BLaER1 treated with 17β-estradiol and CSF1 and Interleukin-3, amounts not matched to agents 10 nM and 100 nM (cell line): ENCODE data around the gene STAT6.

Experiments
- H3K27ac ChIP-seq, 11 experiments: shearing (Covaris generic); formaldehyde crosslinking; 2 replicates each; pipeline ENCODE4 v1.8.1; 2022
- H3K27me3 ChIP-seq, 11 experiments: shearing (Covaris generic); formaldehyde crosslinking; 2 replicates each; pipeline ENCODE4 v1.8.1; 2022
- H3K36me3 ChIP-seq, 11 experiments: shearing (Covaris generic); formaldehyde crosslinking; 2 replicates each; pipeline ENCODE4 v1.8.1; 2022
- H3K4me1 ChIP-seq, 10 experiments: shearing (Covaris generic); formaldehyde crosslinking; 2 replicates each; pipeline ENCODE4 v1.8.1; 2022
- H3K4me2 ChIP-seq, 11 experiments: shearing (Covaris generic); formaldehyde crosslinking; 2 replicates each; pipeline ENCODE4 v1.8.1; 2022
- H3K4me3 ChIP-seq, 10 experiments: shearing (Covaris generic); formaldehyde crosslinking; 2 replicates each; pipeline ENCODE4 v1.8.1; 2022
- H3K9ac ChIP-seq, 11 experiments: shearing (Covaris generic); formaldehyde crosslinking; 2 replicates each; pipeline ENCODE4 v1.8.1; 2022
- H3K9me3 ChIP-seq, 11 experiments: shearing (Covaris generic); formaldehyde crosslinking; replicated peaks in 1 of 11; 2 replicates each; pipeline ENCODE4 v1.8.1; 2022
- H4K20me1 ChIP-seq, 11 experiments: shearing (Covaris generic); formaldehyde crosslinking; 2 replicates each; pipeline ENCODE4 v1.8.1; 2022
- Cebpa-rat ChIP-seq, 11 experiments: shearing (Covaris generic); IDR thresholded peaks; 2 replicates each; pipeline ENCODE4 v1.8.1; 2022

STAT6 gene

DNA sequence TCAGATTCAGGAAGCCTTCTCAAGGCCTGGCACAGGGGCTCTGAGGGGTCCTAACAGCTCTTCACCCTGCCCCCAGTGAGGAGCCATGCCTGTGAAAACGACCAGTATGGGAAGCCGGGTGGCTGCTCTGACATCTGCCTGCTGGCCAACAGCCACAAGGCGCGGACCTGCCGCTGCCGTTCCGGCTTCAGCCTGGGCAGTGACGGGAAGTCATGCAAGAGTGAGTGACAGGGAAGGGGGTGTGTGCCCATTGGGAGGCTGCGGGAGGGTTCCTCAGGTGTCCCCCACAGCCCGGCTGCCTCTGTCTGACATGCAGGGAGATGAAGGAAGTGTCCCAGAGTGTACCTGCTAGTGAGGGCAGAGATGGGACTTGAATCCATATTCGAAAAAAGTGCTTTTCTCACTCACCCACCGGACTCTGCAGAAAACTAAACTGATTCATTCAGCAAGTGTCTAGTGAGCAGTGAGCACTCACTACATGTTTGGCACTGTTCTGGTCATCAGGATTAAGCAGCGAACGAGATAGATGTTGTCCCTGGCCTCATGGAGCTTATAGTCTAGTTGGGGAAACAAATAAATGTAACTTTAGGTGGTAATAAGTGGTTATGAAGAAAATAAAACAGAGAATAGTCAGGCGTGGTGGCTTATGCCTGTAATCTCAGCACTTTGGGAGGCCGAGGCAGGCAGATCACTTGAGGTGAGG, 45.7 kb upstream of the STAT6 start:
- TF ChIP-seq Cebpa-rat (IDR thresholded peaks at IDR 0.05) = no peak
- Histone ChIP-seq H3K4me1 (peaks cover 47 to 100% (median 97%) of the 10 kb centered on the region in 10 experiments), H3K4me3 (peak overlapping the region in 3 of 10 experiments; percentile 9 to 24 (median 22); a peak in 3 of 20 replicates), H4K20me1 (no peaks in the 10 kb centered on the region; a peak in 2 of 22 replicates), H3K9me3 (no peaks in the 10 kb centered on the region), H3K27ac (peak overlapping the region; percentile 18 to 85 (median 72); a peak in 19 of 22 replicates), H3K9ac (peak overlapping the region; percentile 24 to 69 (median 56); a peak in 18 of 22 replicates), H3K27me3 (no peaks in the 10 kb centered on the region), H3K4me2 (peak overlapping the region; percentile 79 to 98 (median 94)), H3K36me3 (peaks cover 13 to 92% (median 34%) of the 10 kb centered on the region in 11 experiments; a peak in 19 of 22 replicates)

DNA sequence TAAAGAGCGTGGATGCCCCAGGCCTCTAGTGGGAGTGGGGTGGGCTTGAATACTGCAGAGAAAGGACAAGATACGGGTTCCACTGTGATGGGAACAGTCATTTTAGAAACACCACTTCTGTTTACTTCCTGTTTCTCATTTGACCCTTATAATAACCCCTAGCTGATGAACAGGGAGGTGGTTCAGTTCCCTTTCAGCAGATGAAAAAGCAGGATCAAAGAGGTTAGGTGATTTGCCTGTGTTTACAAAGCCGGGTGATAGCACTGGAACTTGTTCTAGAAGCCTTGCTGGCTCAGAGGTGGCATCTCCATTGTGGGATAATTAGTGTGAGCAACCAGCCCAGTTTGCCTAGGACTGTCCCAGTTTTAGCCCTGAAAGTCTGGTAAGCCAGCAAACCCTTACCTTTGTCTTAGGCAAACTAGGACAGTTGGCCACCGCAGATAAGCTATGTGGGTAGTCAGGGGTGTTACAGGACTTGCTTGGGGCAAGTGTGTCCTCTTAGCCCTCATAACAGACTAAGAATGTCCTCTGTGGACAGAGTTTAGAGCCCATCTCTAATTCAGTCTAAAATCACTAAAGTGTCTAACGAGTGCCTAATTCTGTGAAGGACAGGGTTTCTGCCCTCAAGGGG, 43.8 kb upstream of the STAT6 start:
- no peaks in the 10 kb centered on the region for H3K27me3 ChIP-seq
- peak overlapping the region in 9 of 11 experiments; percentile 1 to 90 (median 61); a peak in 14 of 22 replicates for H3K27ac ChIP-seq
- H3K9me3 ChIP-seq = no peaks in the 10 kb centered on the region
- no peak for TF ChIP-seq Cebpa-rat (IDR thresholded peaks at IDR 0.05)
- H3K4me1 ChIP-seq = peaks cover 47 to 100% (median 100%) of the 10 kb centered on the region in 10 experiments
- peaks cover 0 to 92% (median 15%) of the 10 kb centered on the region in 11 experiments; a peak in 16 of 22 replicates for H3K36me3 ChIP-seq
- H4K20me1 ChIP-seq = no peaks in the 10 kb centered on the region; a peak in 1 of 22 replicates
- H3K9ac ChIP-seq = peak overlapping the region in 5 of 11 experiments; percentile 1 to 44 (median 15); a peak in 4 of 22 replicates
- H3K4me2 ChIP-seq = peak overlapping the region; percentile 22 to 98 (median 94); a peak in 18 of 22 replicates
- H3K4me3 ChIP-seq = 0 out of 20 replicates have a peak overlapping the region, but pooled peaks of 1 of the 10 experiments have one; percentile 10

DNA sequence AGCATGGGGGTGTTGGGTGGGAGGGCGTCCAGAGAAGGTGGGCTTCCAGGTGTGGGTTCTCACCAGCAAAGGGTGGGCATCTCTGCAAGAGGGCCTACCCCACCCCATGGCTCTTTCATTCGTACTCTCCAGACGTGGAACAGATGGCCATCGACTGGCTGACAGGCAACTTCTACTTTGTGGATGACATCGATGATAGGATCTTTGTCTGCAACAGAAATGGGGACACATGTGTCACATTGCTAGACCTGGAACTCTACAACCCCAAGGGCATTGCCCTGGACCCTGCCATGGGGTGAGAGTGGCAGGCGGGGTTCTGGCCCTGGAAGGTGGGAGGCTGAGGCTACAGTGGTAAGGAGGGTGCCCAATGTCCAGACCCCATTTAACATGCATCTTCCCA, 42.9 kb upstream of the STAT6 start:
- TF ChIP-seq Cebpa-rat (IDR thresholded peaks at IDR 0.05) = no peak
- peak overlapping the region in 8 of 11 experiments; percentile 19 to 90 (median 61); a peak in 11 of 22 replicates for H3K27ac ChIP-seq
- 0 out of 20 replicates have a peak overlapping the region, but pooled peaks of 1 of the 10 experiments have one; percentile 10 for H3K4me3 ChIP-seq
- H3K27me3 ChIP-seq = no peaks in the 10 kb centered on the region
- H4K20me1 ChIP-seq = no peaks in the 10 kb centered on the region; a peak in 1 of 22 replicates
- peak overlapping the region in 9 of 11 experiments; percentile 22 to 98 (median 96); a peak in 16 of 22 replicates for H3K4me2 ChIP-seq
- no peaks in the 10 kb centered on the region for H3K9me3 ChIP-seq
- H3K4me1 ChIP-seq = peaks cover 42 to 100% (median 100%) of the 10 kb centered on the region in 10 experiments
- peaks cover 0 to 92% (median 9%) of the 10 kb centered on the region in 11 experiments; a peak in 13 of 22 replicates for H3K36me3 ChIP-seq
- no peak overlapping the region; a peak in 1 of 22 replicates for H3K9ac ChIP-seq

DNA sequence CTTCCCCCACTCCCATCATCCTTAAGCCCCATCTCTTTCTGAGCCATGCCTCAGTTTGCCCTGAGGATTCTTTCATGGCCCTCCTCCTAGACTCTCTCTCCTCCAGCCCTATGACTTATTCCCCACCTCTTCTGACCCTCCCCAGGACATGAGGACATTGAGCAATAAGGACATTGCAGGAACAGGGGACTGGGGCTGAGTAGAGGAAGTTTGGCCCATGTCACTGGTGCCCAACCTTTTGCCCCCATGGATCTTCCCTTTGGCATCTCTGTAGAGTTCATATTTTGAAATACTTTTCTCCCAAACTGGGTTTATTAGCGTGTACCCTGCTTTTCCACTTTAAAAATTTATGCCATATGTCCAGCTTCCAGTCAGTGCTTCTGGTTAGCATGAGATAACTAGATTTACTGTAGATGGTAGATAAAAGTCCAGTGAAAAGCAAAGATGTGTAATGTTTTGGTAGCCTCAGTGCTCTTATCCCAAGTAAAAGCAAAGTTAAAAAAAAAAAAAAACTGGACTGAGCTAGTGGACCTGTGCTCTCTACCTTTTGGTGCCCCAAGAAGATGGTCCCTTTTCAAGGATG, 42.3 kb upstream of the STAT6 start:
- Histone ChIP-seq H3K4me3 (peak overlapping the region in 1 of 10 experiments; percentile 3; a peak in 1 of 20 replicates), H3K4me2 (peak overlapping the region in 7 of 11 experiments; percentile 41 to 98 (median 96); a peak in 13 of 22 replicates), H3K9ac (no peak overlapping the region; a peak in 1 of 22 replicates), H3K27ac (peak overlapping the region in 7 of 11 experiments; percentile 10 to 91 (median 82); a peak in 13 of 22 replicates), H3K36me3 (peaks cover 0 to 92% (median 9%) of the 10 kb centered on the region in 11 experiments; a peak in 13 of 22 replicates), H3K9me3 (no peaks in the 10 kb centered on the region), H3K27me3 (no peaks in the 10 kb centered on the region), H4K20me1 (no peaks in the 10 kb centered on the region; a peak in 2 of 22 replicates), H3K4me1 (peaks cover 42 to 100% (median 100%) of the 10 kb centered on the region in 10 experiments)
- TF ChIP-seq Cebpa-rat (IDR thresholded peaks at IDR 0.05) = no peak

DNA sequence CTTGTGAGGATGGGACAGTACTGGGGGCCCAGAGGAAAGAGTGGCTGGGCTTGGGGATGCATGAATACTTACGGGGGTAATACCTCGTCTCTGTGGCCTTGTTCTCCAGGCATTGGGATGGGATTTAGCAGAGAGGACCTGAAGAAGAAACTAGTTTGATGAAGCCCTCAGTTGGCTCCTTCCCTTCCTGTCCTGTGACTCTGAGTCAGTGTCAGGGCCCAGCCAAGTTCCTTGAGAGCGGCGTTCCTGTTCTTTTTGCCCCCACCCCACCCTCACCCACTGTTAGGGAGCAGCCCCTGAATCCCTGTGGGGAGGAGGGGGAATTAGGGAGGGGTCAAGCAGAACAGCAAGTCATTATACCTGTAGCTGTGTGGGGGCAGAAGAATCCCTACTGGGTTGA, 41.5 kb upstream of the STAT6 start:
- peak overlapping the region in 4 of 11 experiments; percentile 40 to 61 (median 49); a peak in 6 of 22 replicates for H3K9ac ChIP-seq
- H3K27ac ChIP-seq = peak overlapping the region in 9 of 11 experiments; percentile 34 to 91 (median 82); a peak in 18 of 22 replicates
- peaks cover 0 to 96% (median 9%) of the 10 kb centered on the region in 11 experiments; a peak in 13 of 22 replicates for H3K36me3 ChIP-seq
- H3K27me3 ChIP-seq = no peaks in the 10 kb centered on the region
- H3K9me3 ChIP-seq = no peaks in the 10 kb centered on the region
- no peak for TF ChIP-seq Cebpa-rat (IDR thresholded peaks at IDR 0.05)
- H3K4me1 ChIP-seq = peaks cover 42 to 100% (median 100%) of the 10 kb centered on the region in 10 experiments
- peaks cover 0 to under 1% (median 0%) of the 10 kb centered on the region in 11 experiments; a peak in 1 of 22 replicates for H4K20me1 ChIP-seq
- peak overlapping the region in 8 of 11 experiments; percentile 12 to 98 (median 96); a peak in 15 of 22 replicates for H3K4me2 ChIP-seq
- H3K4me3 ChIP-seq = no peak overlapping the region; a peak in 1 of 20 replicates

DNA sequence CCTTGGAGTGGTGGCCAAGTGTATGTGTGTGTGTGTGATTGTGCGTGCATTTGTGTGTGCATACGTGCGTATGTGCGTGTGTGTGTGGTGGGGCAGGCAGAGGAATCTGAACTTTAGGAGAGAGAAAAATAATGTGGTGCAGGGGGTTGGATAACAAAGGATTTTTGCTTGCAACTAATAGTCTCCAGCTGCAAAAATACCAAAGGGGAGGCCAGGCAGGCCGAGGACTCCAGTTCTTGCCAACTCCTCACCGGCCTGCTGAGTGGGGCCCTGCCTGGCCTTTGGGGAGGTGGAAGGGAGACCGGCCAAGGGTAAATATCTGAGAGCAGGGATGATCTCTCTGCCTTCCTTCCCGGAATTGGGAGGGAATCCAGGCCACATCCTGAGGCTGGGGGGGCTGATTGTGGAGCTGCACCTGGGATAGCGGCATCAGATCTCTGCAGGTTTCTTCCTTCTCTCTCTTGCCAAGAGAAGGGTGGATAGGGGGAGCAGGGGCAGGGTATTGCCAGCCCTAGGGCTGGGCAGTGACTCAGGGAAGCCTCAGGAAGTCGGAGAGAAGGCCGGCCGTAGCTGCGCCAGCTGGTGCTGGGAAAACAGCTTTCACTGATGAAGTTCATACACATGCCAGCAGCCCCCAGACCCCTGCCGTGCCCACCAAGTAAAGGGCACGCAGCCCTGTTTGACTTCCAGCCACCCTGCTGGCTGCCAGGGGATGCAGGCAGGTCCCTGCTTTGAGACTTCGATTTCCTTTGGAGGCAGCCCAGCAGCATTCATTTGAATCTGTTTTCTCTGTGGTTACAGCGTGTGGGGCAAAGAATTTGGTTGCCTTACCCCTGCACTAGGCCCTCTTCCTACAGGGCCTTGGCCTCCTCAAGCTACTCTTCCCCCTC, 40.8 kb upstream of the STAT6 start:
- peak overlapping the region in 9 of 11 experiments; percentile 34 to 91 (median 82); a peak in 18 of 22 replicates for H3K27ac ChIP-seq
- peaks cover 42 to 100% (median 100%) of the 10 kb centered on the region in 10 experiments for H3K4me1 ChIP-seq
- no peaks in the 10 kb centered on the region for H3K27me3 ChIP-seq
- H3K9me3 ChIP-seq = no peaks in the 10 kb centered on the region
- H3K4me2 ChIP-seq = peak overlapping the region in 8 of 11 experiments; percentile 12 to 98 (median 96); a peak in 15 of 22 replicates
- peak overlapping the region in 5 of 11 experiments; percentile 32 to 61 (median 45); a peak in 9 of 22 replicates for H3K9ac ChIP-seq
- H3K36me3 ChIP-seq = peaks cover 0 to 91% (median 9%) of the 10 kb centered on the region in 11 experiments; a peak in 13 of 22 replicates
- TF ChIP-seq Cebpa-rat (IDR thresholded peaks at IDR 0.05) = no peak
- peak overlapping the region in 2 of 10 experiments; percentile 3 to 6; a peak in 2 of 20 replicates for H3K4me3 ChIP-seq
- H4K20me1 ChIP-seq = peaks cover 0 to 6% (median 0%) of the 10 kb centered on the region in 11 experiments; a peak in 2 of 22 replicates

DNA sequence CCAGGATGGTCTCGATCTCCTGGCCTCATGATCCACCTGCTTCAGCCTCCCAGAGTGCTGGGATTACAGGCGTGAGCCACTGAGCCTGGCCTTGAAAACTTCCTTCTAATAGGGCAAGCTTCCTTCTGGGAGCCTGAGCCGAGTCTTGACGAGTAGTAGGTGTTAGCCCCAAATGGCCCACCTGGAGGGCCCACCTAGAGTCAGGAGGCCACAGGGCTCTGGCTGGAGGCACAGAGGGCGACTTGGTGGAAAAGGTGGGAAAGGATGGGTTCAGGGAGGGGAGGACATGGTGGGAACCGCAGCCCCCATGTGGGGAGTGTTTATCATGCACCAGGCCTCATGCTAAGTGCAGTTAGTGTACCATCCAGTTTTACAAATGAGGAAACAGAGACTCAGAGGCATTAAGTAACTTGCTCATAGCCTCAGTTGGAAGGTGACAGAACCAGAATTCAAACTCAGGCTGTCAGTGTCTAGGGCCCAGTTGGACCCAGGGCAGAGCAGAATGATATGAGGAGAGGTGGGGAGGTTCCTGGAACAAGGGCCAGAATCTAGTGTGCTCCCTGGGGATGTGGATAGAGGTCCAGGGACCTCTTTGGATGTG, 39.3 kb upstream of the STAT6 start:
- TF ChIP-seq Cebpa-rat (IDR thresholded peaks at IDR 0.05) = no peak
- H3K9me3 ChIP-seq = no peaks in the 10 kb centered on the region
- H4K20me1 ChIP-seq = peaks cover 0 to 20% (median 0%) of the 10 kb centered on the region in 11 experiments; a peak in 3 of 22 replicates
- peak overlapping the region in 9 of 11 experiments; percentile 90 to 99 (median 96); a peak in 17 of 22 replicates for H3K4me2 ChIP-seq
- peak overlapping the region in 3 of 11 experiments; percentile 13 to 35 (median 19); a peak in 4 of 22 replicates for H3K9ac ChIP-seq
- H3K36me3 ChIP-seq = peaks cover 1 to 90% (median 17%) of the 10 kb centered on the region in 11 experiments; a peak in 19 of 22 replicates
- H3K4me3 ChIP-seq = peak overlapping the region in 2 of 10 experiments; percentile 4 to 5; a peak in 2 of 20 replicates
- peak overlapping the region in 9 of 11 experiments; percentile 78 to 91 (median 86); a peak in 17 of 22 replicates for H3K27ac ChIP-seq
- peaks cover 46 to 100% (median 100%) of the 10 kb centered on the region in 10 experiments for H3K4me1 ChIP-seq
- no peaks in the 10 kb centered on the region for H3K27me3 ChIP-seq
